Lung microvascular endothelial cell (primary cell): ENCODE measurements around the gene TOX2. TPM values are rescaled to one million over a fixed set of nuclear protein-coding genes. Genes with fewer than 3 reads are reported as not detected.

Source experiments
- DNase-seq, 2 donors: peaks; one replicate each; pipeline versions ENCODE4 v3.0.0 to v3.0.0-alpha.2; 2010; ENCODE audit warnings: low read depth in 2 of 2
- total RNA-seq: library from RNA; depleted of rRNA; stranded (reverse); fragments of >200 nt; gene quantifications from 2 replicates; pipeline ENCODE4 v1.2.1, GENCODE V29; 2014

The TOX2 gene
- total RNA-seq, 1 donor from 2014 or later, result 0.60 TPM

- no peak for DNase-seq
Measured at GRCh38 chr20:44054849-44055248, 140.2 kb downstream of the TOX2 start.

- DNase-seq, result peak; percentile 42 to 73
Measured at GRCh38 chr20:44056010-44056698, 141.5 kb downstream of the TOX2 start.

- DNase-seq, result no peak
Measured at GRCh38 chr20:44057698-44058675, 143.3 kb downstream of the TOX2 start.

- DNase-seq, result no peak
Measured at GRCh38 chr20:44064501-44065400, 150.1 kb downstream of the TOX2 start.

- DNase-seq, result no peak
Measured at GRCh38 chr20:44065401-44066340, 151.0 kb downstream of the TOX2 start.

- DNase-seq, result no peak
Measured at GRCh38 chr20:44066645-44067606, 152.3 kb downstream of the TOX2 start.

- no peak for DNase-seq
Measured at GRCh38 chr20:44067650-44068081, 153.0 kb downstream of the TOX2 start.

- DNase-seq, result no peak
Measured at GRCh38 chr20:44068316-44069201, 153.9 kb downstream of the TOX2 start.

- no peak for DNase-seq
Measured at GRCh38 chr20:44069203-44070011, 154.8 kb downstream of the TOX2 start.

GRCh38 chr20:44070139-44070900 lies 155.7 kb downstream of the TOX2 start:
- no peak for DNase-seq

- no peak for DNase-seq
Measured at GRCh38 chr20:44071057-44071456, 156.4 kb downstream of the TOX2 start.

- DNase-seq, result no peak
Measured at GRCh38 chr20:44071526-44072111, 157.0 kb downstream of the TOX2 start.

- no peak for DNase-seq
Measured at GRCh38 chr20:44072384-44072783, 157.7 kb downstream of the TOX2 start.

- peak; percentile 40 to 61 for DNase-seq
Measured at GRCh38 chr20:44073011-44073674, 158.5 kb downstream of the TOX2 start.

- no peak for DNase-seq
Measured at GRCh38 chr20:44073675-44074071, 159.0 kb downstream of the TOX2 start.
